HepG2 (cell line): ENCODE data around the gene NAV1. TPM values are rescaled to one million over a fixed set of nuclear protein-coding genes. Genes with fewer than 3 reads are reported as not detected.

ENCODE experiments used
- ATAC-seq: fragments of 200-7000 bp; cut with Tn5 transposase; 3 replicates; pipeline ENCODE4 v1.9.1; 2020; ENCODE audit warnings: mild to moderate bottlenecking, moderate library complexity
- BruUV-seq: library from RNA; stranded (reverse); fragments of 400-500 nt; replicated peaks from 2 replicates; lab custom pipeline; 2021; lab: Mats Ljungman, UMichigan
- CTCF ChIA-PET: fragments of 300-600 bp; formaldehyde crosslinking; extraction: SDS; loops from one replicate; lab custom pipeline; 2021; ENCODE audit warnings: low total read pairs, inconsistent platforms, low intra/inter-chr PET ratio; lab: Yijun Ruan, JAX
- POLR2A ChIA-PET: fragments of 350-600 bp; sonication (Branson Sonifier 250); formaldehyde crosslinking; loops from one replicate; lab custom pipeline; 2020; ENCODE audit warnings: antibody characterized with exemption, inconsistent platforms; lab: Yijun Ruan, JAX
- DNase-seq: peaks from one replicate; pipeline ENCODE4 v3.0.0-alpha.2; 2015; ENCODE audit warnings: low spot score
- FAIRE-seq: peaks from 3 replicates; lab custom pipeline; 2011; peaks lifted over from hg19 to GRCh38; lab: Jason Lieb, UNC
- H2AFZ ChIP-seq: one replicate; pipeline ENCODE4 v1.6.1; 2011; ENCODE audit warnings: low read length, inconsistent platforms
- H3K27ac ChIP-seq: fragments of 300-600 bp; 3 replicates; pipeline ENCODE4 v1.8.0; 2011; ENCODE audit warnings: mixed run types, mild to moderate bottlenecking, mixed read lengths, low read length, inconsistent platforms; ENCODE audit not compliant: insufficient read depth; ENCODE audit errors: extremely low read length
- H3K27me3 ChIP-seq, 2 experiments: fragments of 200-600 bp in 1 of 2; 2 replicates in 1 of 2; 3 replicates in 1 of 2; pipeline versions ENCODE4 v1.6.0 to v1.8.0; 2011; ENCODE audit warnings: low read length in 2 of 2, mild to moderate bottlenecking in 2 of 2, moderate library complexity in 2 of 2, inconsistent platforms in 1 of 2; ENCODE audit not compliant: insufficient read depth in 2 of 2, control insufficient read depth in 1 of 2
- H3K36me3 ChIP-seq, 2 experiments: fragments of 200-600 bp in 1 of 2; replicated peaks in 1 of 2; 2 replicates in 1 of 2; 3 replicates in 1 of 2; pipeline versions ENCODE4 v1.5.1 to v1.8.0; 2011; ENCODE audit warnings: low read length in 2 of 2, inconsistent platforms in 1 of 2; ENCODE audit not compliant: insufficient read depth in 2 of 2, control insufficient read depth in 1 of 2
- H3K4me1 ChIP-seq: 2 replicates; pipeline ENCODE4 v1.5.1; 2012; ENCODE audit warnings: low read length, inconsistent platforms; ENCODE audit not compliant: insufficient read depth
- H3K4me2 ChIP-seq: 2 replicates; pipeline ENCODE4 v1.6.0; 2011; ENCODE audit warnings: low read depth, low read length, inconsistent platforms
- H3K4me3 ChIP-seq, 3 experiments: fragments of 200-600 bp in 1 of 3; sonication (generic), shearing (Covaris generic) in 1 of 3; replicated peaks in 1 of 3; 2 replicates each; pipeline ENCODE4 v1.5.1; 2011 to 2016; ENCODE audit warnings: low read length in 3 of 3, inconsistent platforms in 2 of 3, low read depth in 2 of 3, mild to moderate bottlenecking in 2 of 3, control low read depth in 1 of 3, mixed read lengths in 1 of 3; ENCODE audit not compliant: insufficient read depth in 1 of 3
- H3K79me2 ChIP-seq: one replicate; pipeline ENCODE4 v1.6.1; 2011; ENCODE audit warnings: low read length, inconsistent platforms; ENCODE audit not compliant: insufficient read depth
- H3K9ac ChIP-seq: 2 replicates; pipeline ENCODE4 v1.6.0; 2011; ENCODE audit warnings: mild to moderate bottlenecking, low read depth, low read length, inconsistent platforms; ENCODE audit not compliant: insufficient read depth
- H3K9me3 ChIP-seq: 2 replicates; pipeline ENCODE4 v1.5.1; 2012; ENCODE audit warnings: mild to moderate bottlenecking, low read length
- H4K20me1 ChIP-seq: 2 replicates; pipeline ENCODE4 v1.6.0; 2011; ENCODE audit warnings: inconsistent platforms, mild to moderate bottlenecking, low read length, moderate library complexity; ENCODE audit not compliant: insufficient read depth
- ATF2 ChIP-seq: sonication (generic); formaldehyde crosslinking; IDR thresholded peaks from 2 replicates; pipeline ENCODE4 v1.4.0; 2020; ENCODE audit warnings: missing genetic modification reagents
- CERS6 ChIP-seq: sonication (generic); formaldehyde crosslinking; IDR thresholded peaks from 2 replicates; pipeline ENCODE4 v1.5.0; 2020; ENCODE audit warnings: missing genetic modification reagents
- EEA1 ChIP-seq: sonication (generic); formaldehyde crosslinking; IDR thresholded peaks from 2 replicates; pipeline ENCODE4 v1.5.1; 2020; ENCODE audit warnings: mild to moderate bottlenecking, missing genetic modification reagents, borderline replicate concordance
- NFKB2 ChIP-seq: sonication (generic); formaldehyde crosslinking; IDR thresholded peaks from 2 replicates; pipeline ENCODE4 v1.4.0; 2020; ENCODE audit warnings: missing genetic modification reagents, borderline replicate concordance
- SMC3 ChIP-seq: IDR thresholded peaks from 2 replicates; pipeline ENCODE4 v1.6.1; 2011; ENCODE audit warnings: low read length, improper control_type of control experiment
- SP2 ChIP-seq: sonication (generic); formaldehyde crosslinking; IDR thresholded peaks from 2 replicates; pipeline ENCODE4 v1.5.1; 2020; ENCODE audit warnings: mild to moderate bottlenecking, missing genetic modification reagents
- TBX2 ChIP-seq: sonication (generic); formaldehyde crosslinking; IDR thresholded peaks from 2 replicates; pipeline ENCODE4 v1.5.0; 2020; ENCODE audit warnings: missing genetic modification reagents, mild to moderate bottlenecking, borderline replicate concordance
- ZMYM3 ChIP-seq: sonication (generic); formaldehyde crosslinking; IDR thresholded peaks from 2 replicates; pipeline ENCODE4 v1.5.1; 2020; ENCODE audit warnings: mild to moderate bottlenecking, missing genetic modification reagents
- ZNF3 ChIP-seq: IDR thresholded peaks from 2 replicates; pipeline ENCODE4 v1.7.0; 2017; ENCODE audit warnings: inconsistent platforms
- ZNF619 ChIP-seq: sonication (generic); formaldehyde crosslinking; IDR thresholded peaks from 2 replicates; pipeline ENCODE4 v1.4.0; 2020; ENCODE audit warnings: mild to moderate bottlenecking, missing genetic modification reagents
- ZSCAN5A ChIP-seq: sonication (generic); formaldehyde crosslinking; IDR thresholded peaks from 2 replicates; pipeline ENCODE4 v1.8.0; 2022; ENCODE audit warnings: mild to moderate bottlenecking, missing genetic modification reagents, borderline replicate concordance
- WGBS: methylation state at CpG from one replicate; pipeline ENCODE4 v1.1.6; 2017; ENCODE audit warnings: low lambda C conversion rate; 5-methylcytosine and 5-hydroxymethylcytosine counted together
- in situ Hi-C: cut with HindIII; loops from 2 replicates; pipeline ENCODE4 v1.10.0; 2017; ENCODE audit warnings: low pct_unique_long_range_greater_than_20kb; ENCODE audit not compliant: extremely low pct_ligation_motif_present
- intact Hi-C: fragments of 100-400 bp; cut with micrococcal nuclease; formaldehyde crosslinking; loops from one replicate; pipeline ENCODE4 v1.10.0; 2022; ENCODE audit not compliant: unreplicated experiment
- polyA plus RNA-seq, 8 experiments: library from polyadenylated mRNA; depleted of rRNA in 3 of 8; stranded (reverse) in 7 of 8; unstranded in 1 of 8; fragments of >200 nt; fragmentation: Illumina TruSeq in 4 of 8; extraction: Trizol in 4 of 8; gene quantifications; 2 replicates each; pipeline versions ENCODE4 v1.2.1 to v1.2.3, GENCODE V29; 2011 to 2016; ENCODE audit warnings: low read depth in 4 of 8, missing spikeins in 1 of 8, mixed read lengths in 1 of 8; ENCODE audit not compliant: insufficient read depth in 1 of 8
- total RNA-seq, 5 experiments: library from RNA; depleted of rRNA; stranded (reverse); fragments of >200 nt; fragmentation: Illumina TruSeq; extraction: Trizol; gene quantifications; 2 replicates each; pipeline ENCODE4 v1.2.3, GENCODE V29; 2016; ENCODE audit warnings: low read depth in 1 of 5
- TF ChIP-seq, protein P1 (sequence below): sonication (generic); formaldehyde crosslinking; IDR thresholded peaks from 2 replicates; pipeline ENCODE4 v1.8.1; 2022; ENCODE audit warnings: low read depth, mild to moderate bottlenecking, missing genetic modification reagents
- TF ChIP-seq, protein P2 (sequence below): sonication (generic); formaldehyde crosslinking; IDR thresholded peaks from 2 replicates; pipeline ENCODE4 v1.4.0; 2020; ENCODE audit warnings: missing genetic modification reagents

The NAV1 gene
- total and polyA plus RNA-seq, 2 of the 13 experiments (the other 11 are each of a cell fraction or from before 2014, with no cell fraction given) = not detected

DNA sequence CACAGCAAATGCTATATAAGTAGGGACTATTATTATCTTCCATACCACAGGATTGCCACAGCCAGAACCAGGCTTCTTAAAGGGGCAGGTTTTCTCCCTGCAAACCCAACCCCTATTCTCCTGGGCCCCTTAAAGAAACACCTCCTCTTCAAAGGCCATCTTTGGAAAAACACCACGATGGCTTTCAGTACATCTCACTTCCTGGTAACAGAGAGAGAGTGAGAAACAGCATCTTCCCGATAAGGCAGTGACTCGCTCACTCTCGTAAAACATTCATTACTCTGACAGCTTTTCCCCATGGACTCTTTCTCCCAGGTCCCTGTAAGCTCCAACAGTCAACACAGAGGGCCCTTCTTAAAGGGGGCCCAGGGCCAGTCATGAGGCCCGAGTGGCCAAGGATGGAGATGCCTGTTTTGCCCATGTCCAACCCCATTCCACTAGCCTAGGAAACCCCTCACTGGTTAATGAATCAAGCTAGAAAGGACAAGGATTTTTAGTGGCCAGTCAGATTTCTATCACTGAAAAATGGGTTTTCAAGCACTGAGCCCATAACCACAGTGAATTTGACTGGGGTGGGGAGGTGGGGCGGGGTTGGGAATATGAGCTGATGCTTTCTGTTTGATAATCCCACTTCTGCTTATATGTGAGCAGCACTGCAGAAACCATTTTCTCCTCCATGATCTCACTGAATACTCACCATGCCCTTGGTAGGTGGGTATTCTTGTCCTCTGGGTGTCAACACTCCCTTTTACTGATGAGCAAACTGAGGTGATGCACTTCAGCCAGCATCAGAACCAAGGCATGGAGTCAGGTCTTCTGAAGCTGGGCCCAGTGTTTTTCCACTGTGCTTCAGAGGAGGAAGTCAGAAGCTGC lies 3.6 kb upstream of the NAV1 start (continued):
- TF ChIP-seq, protein P1, sequence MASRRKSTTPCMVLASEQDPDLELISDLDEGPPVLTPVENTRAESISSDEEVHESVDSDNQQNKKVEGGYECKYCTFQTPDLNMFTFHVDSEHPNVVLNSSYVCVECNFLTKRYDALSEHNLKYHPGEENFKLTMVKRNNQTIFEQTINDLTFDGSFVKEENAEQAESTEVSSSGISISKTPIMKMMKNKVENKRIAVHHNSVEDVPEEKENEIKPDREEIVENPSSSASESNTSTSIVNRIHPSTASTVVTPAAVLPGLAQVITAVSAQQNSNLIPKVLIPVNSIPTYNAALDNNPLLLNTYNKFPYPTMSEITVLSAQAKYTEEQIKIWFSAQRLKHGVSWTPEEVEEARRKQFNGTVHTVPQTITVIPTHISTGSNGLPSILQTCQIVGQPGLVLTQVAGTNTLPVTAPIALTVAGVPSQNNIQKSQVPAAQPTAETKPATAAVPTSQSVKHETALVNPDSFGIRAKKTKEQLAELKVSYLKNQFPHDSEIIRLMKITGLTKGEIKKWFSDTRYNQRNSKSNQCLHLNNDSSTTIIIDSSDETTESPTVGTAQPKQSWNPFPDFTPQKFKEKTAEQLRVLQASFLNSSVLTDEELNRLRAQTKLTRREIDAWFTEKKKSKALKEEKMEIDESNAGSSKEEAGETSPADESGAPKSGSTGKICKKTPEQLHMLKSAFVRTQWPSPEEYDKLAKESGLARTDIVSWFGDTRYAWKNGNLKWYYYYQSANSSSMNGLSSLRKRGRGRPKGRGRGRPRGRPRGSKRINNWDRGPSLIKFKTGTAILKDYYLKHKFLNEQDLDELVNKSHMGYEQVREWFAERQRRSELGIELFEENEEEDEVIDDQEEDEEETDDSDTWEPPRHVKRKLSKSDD (CRISPR knock-in tag) = no peak

- H3K9me3 ChIP-seq = no peaks in the 10 kb centered on the region
- WGBS = 22% methylated on average over 6 of the region's 6 CpGs
- H2AFZ ChIP-seq = no peak overlapping the region
- H3K4me2 ChIP-seq = no peak overlapping the region
- no peak overlapping the region for H3K4me3 ChIP-seq
- peaks cover 18% of the 10 kb centered on the region for H3K4me1 ChIP-seq
- H3K79me2 ChIP-seq = no peaks in the 10 kb centered on the region
- CTCF ChIA-PET = no interaction called here
- no peak for DNase-seq
- H3K36me3 ChIP-seq = no peaks in the 10 kb centered on the region
- BruUV-seq = no TSS peak
- TF ChIP-seq ZNF3 (CRISPR knock-in tag) (no peak), TBX2 (CRISPR knock-in tag) (no peak), EEA1 (CRISPR knock-in tag) (no peak), CERS6 (CRISPR knock-in tag) (no peak), ZMYM3 (no peak), SMC3 (no peak), SP2 (no peak), ZSCAN5A (no peak), ATF2 (CRISPR knock-in tag) (no peak), ZNF619 (CRISPR knock-in tag) (no peak), NFKB2 (CRISPR knock-in tag) (no peak)
- TF ChIP-seq, protein P2, sequence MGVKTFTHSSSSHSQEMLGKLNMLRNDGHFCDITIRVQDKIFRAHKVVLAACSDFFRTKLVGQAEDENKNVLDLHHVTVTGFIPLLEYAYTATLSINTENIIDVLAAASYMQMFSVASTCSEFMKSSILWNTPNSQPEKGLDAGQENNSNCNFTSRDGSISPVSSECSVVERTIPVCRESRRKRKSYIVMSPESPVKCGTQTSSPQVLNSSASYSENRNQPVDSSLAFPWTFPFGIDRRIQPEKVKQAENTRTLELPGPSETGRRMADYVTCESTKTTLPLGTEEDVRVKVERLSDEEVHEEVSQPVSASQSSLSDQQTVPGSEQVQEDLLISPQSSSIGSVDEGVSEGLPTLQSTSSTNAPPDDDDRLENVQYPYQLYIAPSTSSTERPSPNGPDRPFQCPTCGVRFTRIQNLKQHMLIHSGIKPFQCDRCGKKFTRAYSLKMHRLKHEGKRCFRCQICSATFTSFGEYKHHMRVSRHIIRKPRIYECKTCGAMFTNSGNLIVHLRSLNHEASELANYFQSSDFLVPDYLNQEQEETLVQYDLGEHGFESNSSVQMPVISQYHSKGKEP (CRISPR knock-in tag) = no peak
- ATAC-seq = no peak
- POLR2A ChIA-PET = no interaction called here
- no peaks in the 10 kb centered on the region for H4K20me1 ChIP-seq
- no peak overlapping the region for H3K9ac ChIP-seq
- intact Hi-C loops (no loop called here), in situ Hi-C loops (no loop called here)
- no peak for FAIRE-seq
- H3K27me3 ChIP-seq = peaks cover 17 to 76% of the 10 kb centered on the region in 2 experiments
- H3K27ac ChIP-seq = no peak overlapping the region
Measured at GRCh38 chr1:201535919-201536245, 3.0 kb upstream of the NAV1 start.
